Hematopoietic multipotent progenitor cell treated with erythropoietin and hydrocortisone succinate and interleukin-3 and kit ligand, for 17 days (in vitro differentiated cells): Measurements from ENCODE around the gene PRKG1.
"Not testable (repeated sequence)": the region's sequence is repeated elsewhere in the genome, so short reads cannot be mapped to it uniquely, and the experiment has no call there.

Source experiments
- DNase-seq: peaks from one replicate; pipeline ENCODE4 v3.0.0-alpha.2; 2015; ENCODE audit warnings: low spot score

PRKG1 gene

DNA sequence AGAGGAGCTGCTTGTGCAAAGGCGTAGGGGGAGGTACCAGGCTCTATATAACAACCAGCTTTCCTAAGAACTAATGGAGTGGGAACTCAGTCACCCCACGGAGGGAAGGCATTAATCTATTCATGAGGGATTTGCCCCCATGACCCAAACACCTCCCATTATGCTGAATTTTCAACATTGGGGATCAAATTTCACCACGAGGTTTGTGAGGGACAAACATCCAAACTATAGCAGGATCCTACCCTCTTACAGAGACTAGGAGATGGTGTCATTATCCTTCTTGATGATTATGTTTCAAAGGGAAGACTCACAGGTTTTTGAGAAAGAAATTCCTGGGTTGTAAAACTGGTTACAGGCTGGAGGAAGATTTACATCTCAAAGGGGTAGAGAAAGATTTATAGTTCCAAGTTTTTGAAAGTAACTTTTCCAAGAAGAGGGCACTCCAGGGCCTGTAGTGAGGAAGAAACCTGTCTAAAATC is 944.8 kb downstream of the PRKG1 start:
- no peak for DNase-seq

DNA sequence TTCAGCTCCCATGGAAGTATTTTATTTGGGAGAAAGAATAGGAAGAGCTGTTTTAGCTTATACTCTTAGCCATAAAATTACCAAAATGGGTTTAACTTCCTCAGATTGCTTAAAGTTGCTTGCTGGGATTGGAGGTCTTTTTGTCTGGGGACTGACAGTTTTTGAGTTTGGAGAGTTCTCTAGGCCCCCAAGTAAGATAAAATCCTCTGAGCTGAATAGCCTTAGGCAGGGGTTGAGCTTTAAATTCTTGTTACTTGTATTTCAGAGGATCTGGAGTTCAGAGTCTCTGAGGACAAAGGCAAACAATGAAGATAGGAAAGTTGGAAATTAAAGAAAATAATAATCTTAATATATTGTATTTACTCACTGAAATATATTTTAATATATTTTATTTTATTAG is 945.4 kb downstream of the PRKG1 start:
- no peak for DNase-seq

DNA sequence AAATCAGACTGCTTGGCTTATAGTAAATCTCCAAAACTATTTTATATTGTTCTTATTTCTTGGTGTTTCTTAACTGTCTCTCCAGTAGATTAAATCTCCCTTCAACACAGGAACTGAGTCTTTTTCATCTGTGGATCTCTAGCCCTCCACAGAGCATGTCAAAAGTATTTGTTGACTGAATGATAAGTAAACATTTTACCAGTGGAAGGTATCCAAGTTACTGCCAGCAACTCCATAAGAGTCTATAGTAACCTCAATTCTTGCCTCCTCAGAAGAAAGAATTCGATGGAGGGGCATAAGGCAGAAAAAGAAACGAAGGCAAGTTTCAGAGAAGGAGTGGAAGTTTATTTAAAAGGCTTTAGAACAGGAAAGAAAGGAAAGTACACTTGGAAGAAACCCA is 945.9 kb downstream of the PRKG1 start:
- DNase-seq: no peak

DNA sequence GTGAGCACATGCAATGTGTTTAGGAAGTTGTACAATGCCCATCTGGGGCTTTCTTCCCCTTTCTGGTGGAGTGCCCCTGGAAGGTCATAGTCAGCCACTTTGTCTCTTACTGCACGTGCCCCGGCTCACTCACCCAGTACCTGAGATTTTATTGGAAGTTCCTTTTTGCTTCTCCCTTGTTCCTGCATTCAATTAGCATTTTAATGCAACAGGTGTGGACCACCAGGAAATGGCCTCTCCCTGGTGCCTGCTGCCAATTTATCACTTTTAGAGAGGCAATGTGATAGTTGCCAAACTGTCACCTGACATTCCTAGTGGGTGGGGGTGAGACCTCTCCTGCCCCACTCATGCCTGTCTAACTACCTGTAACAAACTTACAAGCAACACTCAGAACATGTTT is 946.4 kb downstream of the PRKG1 start:
- no peak for DNase-seq

DNA sequence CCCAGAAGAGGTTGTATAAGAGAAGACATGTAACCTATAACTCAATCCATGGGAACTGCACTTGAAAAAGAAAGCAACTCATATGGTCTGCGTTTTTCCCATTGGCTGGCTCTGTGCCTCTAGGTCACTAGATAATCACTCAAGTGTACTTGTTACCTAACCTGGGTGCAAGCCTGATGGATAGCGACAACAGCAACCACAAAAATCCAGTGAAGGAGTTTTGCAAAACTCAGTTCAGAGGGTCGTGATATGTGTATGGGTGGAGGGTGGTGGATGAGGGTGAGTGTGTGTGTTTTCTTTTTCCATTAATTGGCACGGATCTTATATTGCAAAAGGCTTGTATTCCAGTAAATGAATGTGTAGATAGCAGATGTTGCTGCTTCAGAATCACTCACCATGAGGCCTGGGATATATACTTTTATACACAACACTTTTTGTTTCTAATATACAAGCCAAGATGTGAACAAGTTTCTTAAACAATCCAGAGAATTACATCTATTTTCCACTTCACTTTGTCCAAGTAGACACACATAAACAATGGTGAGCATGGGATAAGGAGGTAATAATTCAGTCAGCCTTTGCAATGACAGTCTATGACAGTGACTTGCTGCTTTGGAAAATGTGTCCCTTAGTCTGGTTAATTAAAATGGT is 952.9 kb downstream of the PRKG1 start:
- no peak for DNase-seq

DNA sequence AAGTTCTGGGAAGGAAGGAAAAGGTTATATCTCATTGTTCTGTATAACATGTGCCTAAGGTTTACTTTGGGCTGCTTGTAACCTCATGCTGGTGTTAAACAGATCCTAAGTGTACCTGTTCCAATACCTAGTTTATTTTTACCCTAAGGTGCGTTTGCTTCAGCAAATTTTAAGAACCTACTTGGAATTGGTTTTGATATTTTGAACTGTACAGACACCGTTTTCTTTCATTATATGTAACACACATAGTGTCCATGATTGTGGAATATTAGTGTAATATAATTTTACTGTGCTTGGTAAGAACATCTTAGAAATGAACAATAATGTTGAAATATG is 954.2 kb downstream of the PRKG1 start:
- no peak for DNase-seq

DNA sequence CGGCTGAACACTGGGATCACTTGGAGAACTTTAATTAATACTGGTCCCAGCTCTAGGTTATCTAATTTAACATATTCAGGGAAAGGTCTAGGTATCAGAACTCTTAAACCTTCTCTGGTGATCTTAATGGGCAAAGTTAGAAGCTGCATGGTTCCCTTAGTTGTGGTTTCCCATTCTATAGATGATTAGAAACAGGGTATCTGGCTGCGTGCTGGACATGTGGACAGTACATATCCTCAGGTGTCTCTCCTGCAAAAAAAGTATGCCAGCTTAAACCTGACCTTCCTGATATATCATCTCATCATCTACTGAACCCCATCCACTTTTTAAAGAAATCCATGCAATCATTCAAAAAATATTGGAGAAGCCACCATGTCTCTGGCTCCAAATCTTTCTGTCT is 955.3 kb downstream of the PRKG1 start:
- DNase-seq: no peak

DNA sequence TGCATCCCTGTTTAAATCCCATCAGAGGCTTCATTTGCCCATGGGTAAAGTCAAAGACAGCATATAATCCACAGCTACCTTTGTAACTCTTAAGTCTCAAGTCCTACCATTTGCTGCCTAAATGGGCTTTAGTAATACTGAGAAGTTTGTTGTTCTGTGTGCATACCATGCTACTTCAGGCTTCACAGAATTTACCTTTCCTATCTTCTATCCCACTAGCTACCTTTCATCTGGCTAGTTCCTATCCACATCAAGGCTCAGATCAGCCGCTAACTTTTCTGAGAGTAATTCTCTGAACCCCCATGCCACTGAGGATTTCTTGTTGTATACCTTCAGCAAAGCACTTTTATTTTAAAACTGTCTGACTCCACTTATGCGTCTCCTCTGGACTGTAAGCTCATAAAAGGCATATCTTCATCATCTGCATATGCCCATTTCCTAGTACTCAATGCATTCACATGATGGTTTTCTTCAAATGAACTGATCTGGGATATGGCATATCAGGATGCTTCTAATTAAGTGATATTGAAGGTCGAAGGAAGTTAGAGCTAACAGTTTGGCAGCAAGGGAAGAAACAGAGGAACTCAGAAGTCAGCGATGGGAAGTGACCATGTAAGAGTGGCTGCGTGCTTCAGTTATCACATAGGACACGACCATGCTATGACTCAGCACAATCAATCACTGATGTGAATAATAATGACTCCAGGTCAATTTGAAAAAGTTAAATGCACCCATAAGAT is 955.9 kb downstream of the PRKG1 start:
- no peak for DNase-seq

DNA sequence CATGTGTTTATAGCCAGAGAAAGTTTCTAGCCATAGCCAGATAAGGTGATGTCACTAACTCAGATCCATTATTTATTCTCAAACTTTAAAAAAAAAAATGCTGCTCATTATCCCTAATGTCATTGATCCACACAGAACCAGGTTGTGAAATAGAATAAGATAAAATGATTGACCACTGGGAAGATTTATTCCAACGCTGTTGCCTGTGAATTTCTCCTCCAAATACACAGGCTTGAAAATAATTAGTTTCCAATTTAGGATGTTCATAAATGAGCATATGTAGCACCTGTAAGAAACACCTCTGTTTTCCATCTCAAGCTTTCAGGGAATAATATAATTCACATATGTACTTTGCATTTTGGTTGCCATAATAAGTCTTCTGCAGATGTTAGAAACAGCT is 956.7 kb downstream of the PRKG1 start:
- no peak for DNase-seq

DNA sequence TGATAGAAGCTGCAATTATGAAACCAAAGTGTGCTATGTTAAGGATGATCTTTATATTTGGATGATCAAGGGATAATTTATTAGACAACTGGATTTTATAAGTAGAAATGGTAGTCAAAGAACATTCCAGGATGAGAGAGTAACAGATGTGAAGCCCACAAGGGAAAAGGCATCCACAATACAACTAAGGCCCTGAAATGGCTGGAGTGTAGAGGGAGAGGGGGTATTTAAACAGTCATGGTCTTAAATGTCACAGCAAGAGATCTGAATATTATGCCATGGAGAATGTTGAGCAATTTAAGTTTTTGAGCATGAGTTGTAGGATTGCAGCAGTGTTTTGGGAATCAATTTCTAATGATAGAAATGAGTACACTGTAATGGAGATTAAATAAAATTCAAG is 957.5 kb downstream of the PRKG1 start:
- DNase-seq: no peak

DNA sequence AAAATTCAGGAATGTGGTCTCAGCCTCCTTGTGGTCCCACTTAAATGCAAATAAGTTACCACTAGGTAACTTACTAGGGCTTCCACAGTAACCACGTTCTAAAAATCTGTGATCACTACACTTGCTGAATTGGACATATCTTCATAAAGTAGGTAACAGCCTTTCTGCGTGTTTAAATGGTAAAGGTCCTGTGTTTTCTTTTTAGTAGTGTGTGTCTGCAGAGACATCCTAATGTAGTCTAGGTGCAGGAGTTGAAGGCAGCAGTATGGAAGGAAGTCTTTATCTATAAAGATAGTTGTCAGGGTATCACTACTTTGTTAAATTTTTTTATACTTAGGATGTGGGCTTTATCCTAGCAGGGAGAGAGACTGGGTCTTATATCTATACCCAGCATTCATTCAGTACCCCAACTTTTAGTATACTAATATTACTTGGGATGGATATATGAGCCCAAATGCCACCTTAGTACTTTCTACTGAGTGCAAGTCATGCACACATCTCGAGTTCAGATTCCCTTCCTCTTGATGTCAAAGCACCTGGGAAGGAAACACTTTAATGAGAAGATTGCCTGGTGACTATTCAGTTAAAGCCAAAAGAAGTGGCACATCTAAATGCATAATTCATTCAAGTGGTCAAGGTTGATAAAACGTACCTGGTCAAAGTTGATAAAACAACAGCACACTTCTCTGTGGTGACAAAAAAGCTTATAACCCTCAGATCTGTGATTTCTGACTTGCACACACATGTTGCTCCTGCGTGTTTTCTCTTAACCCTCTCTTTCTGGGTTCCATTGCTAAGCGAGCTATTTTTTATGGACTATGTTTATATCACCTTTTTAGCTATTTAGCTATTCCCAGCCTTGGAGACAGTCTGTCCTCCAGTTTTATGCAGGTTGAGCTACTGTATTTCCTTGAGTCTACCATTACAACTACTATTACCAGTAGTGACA is 958.7 kb downstream of the PRKG1 start:
- DNase-seq: no peak

DNA sequence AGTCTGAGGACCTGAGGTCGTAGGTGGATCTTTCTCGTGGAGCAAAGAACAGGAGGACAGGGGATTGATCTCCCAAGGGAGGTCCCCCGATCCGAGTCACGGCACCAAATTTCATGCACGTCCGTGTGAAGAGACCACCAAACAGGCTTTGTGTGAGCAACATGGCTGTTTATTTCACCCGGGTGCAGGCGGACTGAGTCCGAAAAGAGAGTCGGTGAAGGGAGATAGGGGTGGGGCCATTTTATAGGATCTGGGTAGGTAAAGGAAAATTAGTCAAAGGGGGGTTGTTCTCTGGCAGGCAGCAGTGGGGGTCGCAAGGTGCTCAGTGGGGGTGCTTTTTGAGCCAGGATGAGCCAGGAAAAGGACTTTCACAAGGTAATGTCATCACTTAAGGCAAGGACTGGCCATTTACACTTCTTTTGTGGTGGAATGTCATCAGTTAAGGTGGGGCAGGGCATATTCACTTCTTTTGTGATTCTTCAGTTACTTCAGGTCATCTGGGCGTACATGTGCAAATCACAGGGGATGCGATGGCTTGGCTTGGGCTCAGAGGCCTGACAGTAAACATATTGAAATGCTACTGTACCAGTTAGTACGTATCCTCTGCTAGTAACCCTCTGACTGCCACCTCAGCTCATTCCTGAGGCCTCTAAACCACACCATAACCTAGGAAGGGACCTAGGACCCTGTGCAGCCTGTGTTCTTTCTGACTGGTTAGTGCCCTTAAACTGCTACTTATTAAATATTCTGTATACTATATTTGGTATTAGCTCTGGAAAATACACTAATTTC is 964.9 kb downstream of the PRKG1 start:
- DNase-seq: not testable (repeated sequence)

DNA sequence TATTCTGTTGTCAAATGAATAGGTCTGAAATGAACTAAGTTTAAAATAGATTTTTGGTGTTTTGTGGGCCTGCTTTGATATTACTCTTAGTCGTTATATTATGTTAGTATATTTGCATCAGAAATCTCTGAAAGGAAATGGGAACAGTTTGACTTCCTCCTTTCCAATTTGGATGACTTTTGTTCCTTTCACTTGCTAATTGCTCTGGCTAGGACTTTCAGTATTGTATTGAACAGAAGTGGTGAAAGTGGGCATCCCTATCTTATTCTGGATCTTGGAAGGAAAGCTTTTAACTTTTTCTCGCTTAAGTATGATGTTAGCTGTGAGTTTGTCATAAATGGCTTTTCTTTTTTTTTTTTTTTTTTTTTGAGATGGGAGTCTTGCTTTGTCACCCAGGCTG is 966.2 kb downstream of the PRKG1 start:
- no peak for DNase-seq

DNA sequence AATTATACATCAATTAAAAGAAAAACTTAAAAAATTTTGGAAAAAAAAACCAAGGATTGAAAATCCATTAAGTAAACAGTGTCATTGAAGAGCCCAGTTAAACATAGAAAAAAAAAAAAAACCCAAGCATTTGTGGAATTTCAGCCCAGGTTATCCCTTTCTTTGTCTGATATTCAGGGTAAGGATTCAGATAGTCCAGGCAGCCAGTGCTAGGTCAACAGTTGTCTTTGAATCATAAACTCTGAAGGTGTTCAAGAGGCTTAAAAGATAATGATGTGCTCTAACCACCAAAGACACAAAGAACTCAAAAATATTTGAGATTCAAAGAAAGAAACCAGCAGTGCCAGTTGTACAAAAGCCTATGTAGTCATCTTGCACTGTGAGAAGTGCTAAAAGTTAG is 969.5 kb downstream of the PRKG1 start:
- no peak for DNase-seq

DNA sequence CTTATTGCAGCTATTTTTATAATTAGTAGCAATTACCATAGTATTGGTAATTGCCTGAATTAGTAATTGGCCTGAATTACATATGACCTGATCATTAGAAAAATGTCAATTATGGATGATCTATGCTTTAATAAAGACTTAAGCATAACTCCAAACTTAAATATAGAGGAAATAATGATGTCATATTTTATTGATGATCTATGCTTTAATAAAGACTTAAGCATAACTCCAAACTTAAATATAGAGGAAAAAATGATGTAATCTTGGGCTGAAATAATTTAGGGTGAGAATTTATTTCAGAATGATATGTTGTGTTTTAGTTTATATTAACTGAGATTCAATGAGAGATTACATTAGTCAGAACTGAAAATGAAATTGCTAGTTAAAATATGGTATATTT is 973.8 kb downstream of the PRKG1 start:
- DNase-seq: no peak

DNA sequence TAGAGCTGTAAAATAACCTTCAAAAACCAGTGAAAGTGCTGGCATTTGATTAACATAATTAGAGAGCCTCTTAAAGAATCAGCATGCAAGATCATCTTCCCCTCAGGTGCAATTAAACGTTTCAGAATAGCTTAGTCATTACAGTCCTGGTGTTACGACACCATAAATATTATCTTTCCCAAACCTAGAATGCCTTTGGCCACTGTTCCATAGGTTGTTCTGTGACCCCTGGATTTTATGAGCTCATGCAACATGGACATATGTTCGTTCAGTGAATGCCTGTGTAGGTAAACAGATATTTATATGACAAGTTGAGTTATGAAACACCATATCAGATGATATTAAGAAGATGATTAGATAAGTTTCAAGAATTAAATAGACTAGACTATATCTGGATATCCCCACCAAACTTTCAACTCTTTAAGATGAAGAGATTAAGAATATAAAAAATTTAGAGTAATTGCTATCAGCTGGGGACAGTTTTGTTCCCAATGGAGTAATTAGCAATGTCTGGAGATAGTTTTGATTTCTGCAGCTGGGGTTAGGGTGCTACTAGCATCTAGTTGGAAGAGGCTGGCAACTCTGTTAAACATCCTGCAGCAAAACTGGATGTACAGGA is 976.3 kb downstream of the PRKG1 start:
- no peak for DNase-seq

DNA sequence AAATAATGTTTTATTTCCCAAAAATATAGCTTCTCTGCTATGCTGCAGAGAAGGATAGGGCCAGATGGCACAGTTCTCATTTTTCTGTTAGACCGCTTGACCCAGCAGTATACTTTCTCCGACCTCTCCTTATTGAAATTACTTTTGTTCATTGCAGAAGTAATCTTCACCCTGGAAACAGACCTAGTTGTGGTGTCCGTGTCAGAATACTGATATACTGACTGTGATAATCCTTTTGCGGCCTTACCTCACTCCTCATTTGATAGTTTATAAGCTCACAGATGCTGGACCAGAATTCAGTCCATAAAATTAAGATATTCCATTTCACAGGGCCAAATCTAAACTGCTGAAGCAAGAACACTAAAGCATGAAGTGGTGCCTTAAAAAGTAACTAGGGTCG is 979.2 kb downstream of the PRKG1 start:
- no peak for DNase-seq

DNA sequence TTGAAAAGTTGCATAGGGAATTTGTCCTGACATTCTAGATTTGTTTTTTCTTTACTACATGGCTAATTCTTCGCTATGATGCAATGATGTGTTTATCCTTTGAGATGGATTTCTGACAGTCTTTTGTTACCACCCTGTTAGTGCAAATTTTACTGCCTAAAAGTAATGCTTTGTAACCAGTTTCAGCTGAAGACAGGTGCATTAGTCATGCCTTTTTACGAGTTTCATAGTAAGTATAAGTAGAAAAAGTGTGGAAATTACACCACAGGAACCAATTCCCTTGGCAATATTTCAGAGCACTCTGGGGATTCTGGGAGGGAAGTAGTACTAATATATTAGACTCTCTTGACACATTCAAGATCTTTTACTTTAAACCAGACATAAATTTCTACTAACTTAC is 982.0 kb downstream of the PRKG1 start:
- DNase-seq: no peak

DNA sequence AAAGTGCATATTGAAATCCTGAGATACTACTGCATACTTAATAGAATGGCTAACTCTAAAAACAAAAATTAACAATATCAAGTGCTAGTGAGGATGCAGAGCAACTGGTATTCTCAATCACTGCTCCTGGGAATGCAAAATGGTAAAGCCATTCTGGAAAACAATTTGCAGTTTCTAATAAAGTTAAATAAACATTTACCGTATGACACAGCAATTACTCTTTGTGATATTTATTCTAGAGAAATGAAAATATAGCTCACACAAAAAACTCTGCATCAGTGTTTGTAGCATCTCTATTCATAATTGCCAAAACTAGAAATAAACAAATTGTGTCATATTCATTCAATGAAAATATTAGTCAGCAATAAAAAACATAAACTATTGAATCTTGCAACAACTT is 984.8 kb downstream of the PRKG1 start:
- no peak for DNase-seq

DNA sequence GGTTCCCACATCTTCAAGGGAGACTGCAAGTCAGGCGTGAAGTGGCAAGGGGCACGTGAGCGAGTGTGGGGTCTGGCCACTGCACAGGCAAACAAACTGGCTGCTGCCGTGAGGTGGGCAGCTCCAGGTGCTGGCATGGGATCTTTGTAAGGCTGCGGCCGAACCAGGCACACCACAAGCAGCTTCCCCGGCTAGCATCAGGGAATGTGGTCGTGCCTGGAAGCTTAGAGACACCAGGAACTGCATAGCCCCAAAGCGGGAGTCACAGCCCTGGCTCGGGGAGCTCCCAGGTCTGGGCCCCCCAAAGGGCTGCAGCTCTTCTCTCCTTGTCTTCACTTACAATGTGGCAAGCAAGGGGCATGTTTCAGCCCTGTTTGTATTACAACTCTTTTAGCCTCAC is 988.9 kb downstream of the PRKG1 start:
- DNase-seq: no peak

DNA sequence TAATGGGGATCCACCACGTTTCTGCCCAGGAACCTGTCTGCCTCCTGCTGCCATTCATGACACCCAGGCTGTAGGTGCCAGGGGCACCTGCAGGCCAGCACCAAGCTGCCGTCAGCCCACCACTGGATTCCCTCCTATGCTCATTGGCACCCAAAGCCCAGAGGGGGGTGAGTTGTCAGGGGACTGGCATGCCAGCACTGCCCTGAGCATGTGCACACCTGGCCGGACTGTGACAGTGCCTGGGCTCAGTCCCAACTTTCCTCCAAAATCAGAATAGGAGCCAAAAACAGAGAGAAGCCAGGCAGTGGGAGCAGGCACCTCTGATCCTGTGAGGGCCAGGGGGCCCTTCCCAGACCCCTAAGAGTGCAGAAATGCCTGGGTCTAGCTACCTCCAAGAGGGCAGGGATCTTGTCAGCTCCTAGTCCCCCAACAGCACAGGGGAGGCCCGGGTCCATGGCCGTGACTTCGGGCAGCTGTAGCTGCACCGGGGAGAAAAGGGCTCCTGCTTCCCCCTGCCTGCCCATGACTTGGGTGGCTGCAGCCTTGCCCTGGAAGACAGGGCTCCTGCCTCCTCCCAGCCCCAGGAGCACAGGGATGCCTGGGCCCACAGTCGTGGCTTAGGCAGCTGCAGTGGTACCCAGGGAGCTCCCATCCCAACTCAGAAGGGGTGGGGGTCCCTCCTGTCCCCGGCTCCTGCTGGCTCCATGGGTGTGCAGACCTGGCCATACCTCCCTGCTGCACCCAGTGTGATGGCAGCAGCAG is 990.0 kb downstream of the PRKG1 start:
- DNase-seq: no peak
